ENCODE results near the gene BCAR1.

The BCAR1 gene

DNA sequence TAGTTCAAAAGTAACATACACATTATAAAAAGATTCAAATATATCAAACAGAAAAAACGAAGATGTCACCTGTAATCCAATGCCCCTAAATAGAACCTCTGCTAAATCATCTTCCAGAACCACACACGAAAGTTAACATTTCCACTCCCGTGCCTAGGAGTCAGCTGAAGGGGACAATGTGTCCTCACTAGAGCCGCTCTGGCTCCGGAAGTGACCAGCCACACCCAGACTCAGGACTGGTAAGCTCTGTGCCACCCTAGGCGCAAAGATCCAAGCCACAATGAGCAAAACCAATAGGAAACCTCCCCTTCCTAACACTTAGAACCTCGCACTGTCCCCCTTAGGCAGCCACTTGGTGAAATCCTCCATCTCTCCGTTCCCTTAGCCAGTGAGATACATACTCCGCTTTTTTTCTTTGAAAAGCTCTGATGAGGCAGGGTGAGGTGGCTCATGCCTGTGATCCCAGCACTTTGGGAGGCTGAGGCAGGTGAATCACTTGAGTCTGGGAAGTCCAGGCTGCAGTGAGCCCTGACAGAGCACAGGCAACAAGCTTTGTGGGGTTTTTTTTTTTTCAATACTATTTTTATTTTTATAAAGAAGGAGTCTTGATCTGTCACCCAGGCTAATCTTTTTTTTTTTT lies 20.8 kb downstream of the BCAR1 start:
- peaks cover 25% of the 10 kb centered on the region for H3K36me3 Mint-ChIP-seq (ENCODE audit: low read depth)
- TF ChIP-seq, protein P1, sequence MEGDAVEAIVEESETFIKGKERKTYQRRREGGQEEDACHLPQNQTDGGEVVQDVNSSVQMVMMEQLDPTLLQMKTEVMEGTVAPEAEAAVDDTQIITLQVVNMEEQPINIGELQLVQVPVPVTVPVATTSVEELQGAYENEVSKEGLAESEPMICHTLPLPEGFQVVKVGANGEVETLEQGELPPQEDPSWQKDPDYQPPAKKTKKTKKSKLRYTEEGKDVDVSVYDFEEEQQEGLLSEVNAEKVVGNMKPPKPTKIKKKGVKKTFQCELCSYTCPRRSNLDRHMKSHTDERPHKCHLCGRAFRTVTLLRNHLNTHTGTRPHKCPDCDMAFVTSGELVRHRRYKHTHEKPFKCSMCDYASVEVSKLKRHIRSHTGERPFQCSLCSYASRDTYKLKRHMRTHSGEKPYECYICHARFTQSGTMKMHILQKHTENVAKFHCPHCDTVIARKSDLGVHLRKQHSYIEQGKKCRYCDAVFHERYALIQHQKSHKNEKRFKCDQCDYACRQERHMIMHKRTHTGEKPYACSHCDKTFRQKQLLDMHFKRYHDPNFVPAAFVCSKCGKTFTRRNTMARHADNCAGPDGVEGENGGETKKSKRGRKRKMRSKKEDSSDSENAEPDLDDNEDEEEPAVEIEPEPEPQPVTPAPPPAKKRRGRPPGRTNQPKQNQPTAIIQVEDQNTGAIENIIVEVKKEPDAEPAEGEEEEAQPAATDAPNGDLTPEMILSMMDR (IDR thresholded peaks at IDR 0.05; ENCODE audit: unreplicated experiment in 3 of 3) = no peak
- H3K4me1 Mint-ChIP-seq = peaks cover 10% of the 10 kb centered on the region
- H3K4me3 Mint-ChIP-seq = no peak overlapping the region
- H3K9me3 Mint-ChIP-seq = no peaks in the 10 kb centered on the region
- no peaks in the 10 kb centered on the region for H3K27me3 Mint-ChIP-seq (ENCODE audit: low read depth)
- no peak overlapping the region for H3K27ac Mint-ChIP-seq

DNA sequence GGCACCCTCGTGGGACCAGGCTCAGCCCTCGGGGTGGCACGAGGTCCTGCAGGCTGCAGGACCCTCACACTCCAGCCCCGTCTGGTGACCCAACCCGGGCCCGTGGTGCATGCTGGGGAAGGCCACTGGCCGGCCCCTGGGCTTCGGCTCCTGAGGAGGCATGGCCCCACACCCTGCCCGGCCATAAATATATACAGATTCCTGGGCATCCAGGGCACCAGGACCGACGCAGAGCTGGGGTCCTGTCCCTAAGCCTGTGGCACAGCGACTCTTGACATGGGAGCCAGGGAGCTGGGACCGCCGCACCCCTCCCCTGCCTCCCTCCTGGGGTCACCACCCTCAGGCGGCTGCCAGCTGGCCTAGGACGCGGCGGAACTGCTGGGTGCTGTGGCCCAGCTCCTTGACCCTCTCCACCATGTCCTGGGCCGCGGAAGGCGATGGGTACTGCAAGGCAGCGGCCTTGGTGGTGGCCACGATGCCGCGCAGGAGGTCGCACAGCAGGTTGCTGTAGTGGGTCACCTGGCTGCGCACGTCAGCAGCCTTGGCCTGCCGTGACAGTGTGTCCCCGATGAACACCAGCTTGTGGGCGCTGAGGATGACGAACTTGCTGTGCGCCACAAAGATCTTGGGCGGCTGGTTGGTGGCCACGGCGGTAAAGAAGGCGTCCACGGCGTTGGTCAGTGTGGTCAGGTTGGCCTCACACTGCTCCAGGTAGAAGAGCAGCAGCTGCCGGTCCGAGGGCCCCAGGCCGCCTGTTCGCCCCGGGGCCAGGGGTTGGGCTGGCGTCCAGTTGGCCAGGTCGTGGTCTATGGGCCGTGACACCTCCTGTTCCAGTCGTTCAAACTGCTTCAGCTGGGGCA lies 22.0 kb downstream of the BCAR1 start:
- H3K27me3 Mint-ChIP-seq (ENCODE audit: low read depth) = no peaks in the 10 kb centered on the region
- H3K9me3 Mint-ChIP-seq = no peaks in the 10 kb centered on the region
- TF ChIP-seq, protein P1 (IDR thresholded peaks at IDR 0.05; ENCODE audit: unreplicated experiment in 3 of 3) = no peak
- peaks cover 7% of the 10 kb centered on the region for H3K4me1 Mint-ChIP-seq
- H3K27ac Mint-ChIP-seq = no peak overlapping the region
- H3K4me3 Mint-ChIP-seq = no peak overlapping the region
- H3K36me3 Mint-ChIP-seq (ENCODE audit: low read depth) = peaks cover 23% of the 10 kb centered on the region

DNA sequence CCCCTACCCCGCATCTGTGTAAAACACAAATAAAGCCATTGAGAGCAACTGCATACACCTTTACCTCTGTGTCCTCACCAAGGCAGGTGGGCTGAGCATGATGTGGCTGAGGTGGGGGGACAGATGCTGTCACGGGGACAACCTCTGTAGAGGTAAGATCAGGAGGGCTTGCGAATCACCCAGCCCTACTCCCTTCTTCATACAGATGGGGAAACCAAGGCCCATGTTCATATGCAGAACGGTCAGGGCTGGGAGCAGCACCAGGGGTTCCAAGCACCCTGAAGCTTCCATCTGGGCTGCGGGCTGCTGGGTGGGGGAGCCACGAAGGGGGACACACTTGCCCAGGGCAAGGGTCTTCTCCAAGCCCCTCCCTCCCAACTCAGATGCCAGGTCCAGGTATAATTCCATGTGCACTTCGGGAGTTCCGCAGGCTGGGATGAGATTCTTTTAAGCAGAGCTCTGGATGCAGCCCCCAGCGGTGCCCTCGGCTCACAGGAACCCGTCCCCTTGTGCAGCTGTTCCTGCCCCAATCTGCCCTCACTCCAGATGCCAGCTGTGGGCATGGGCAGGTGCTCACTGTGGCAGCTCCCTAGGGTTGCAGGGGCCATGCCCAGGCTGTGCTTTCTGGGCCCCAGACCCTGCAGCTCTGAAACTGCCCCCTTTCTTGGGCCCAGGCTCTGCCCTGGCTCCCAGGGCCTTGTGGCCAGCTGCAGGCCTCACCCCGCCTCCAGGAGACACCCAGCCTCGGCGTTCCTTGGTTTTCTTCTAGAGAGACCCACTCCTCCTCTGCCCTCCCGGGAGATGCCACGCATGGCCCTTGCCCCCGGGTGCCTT lies 23.1 kb downstream of the BCAR1 start:
- H3K9me3 Mint-ChIP-seq = no peaks in the 10 kb centered on the region
- H3K4me3 Mint-ChIP-seq = no peak overlapping the region
- H3K27ac Mint-ChIP-seq = no peak overlapping the region
- H3K36me3 Mint-ChIP-seq (ENCODE audit: low read depth) = peaks cover 19% of the 10 kb centered on the region
- H3K27me3 Mint-ChIP-seq (ENCODE audit: low read depth) = no peaks in the 10 kb centered on the region
- TF ChIP-seq, protein P1 (IDR thresholded peaks at IDR 0.05; ENCODE audit: unreplicated experiment in 3 of 3) = no peak
- no peaks in the 10 kb centered on the region for H3K4me1 Mint-ChIP-seq

DNA sequence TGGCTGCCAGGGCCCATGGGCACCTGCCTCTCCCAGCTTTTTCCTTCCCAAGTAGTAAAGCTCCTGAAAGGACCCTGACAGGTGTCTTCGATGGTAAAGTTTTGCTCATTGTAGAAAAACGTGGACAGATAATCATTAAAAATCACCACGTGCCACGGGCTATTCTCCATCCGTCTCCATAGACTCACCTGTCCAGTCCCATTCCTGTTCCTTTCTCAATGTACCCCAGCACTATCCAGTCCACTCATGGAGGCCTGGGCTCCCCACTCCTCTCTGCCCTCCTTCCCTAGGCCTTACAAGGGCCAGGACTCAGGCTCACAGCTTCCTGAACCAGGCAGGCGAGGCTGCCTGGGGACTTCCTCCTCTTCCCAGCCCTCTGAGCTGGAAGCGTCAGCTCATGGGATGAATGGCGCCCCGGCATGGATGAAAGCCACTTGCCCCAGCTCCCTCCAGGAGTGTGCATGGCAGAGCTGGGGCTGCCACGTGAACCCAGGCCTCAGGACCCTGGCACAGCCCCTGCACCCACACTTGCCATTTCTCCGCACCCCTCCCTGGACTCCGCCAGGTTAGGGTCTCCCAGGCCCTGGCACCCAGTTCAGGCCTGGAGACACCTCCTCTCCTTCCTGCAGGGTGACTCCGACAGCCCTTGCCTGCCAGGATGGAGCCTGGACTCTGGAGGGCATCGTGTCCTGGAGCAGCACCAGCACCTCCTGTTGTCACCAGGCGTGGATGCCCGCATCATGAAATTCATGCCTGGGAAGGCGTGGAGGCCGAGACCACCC lies 23.9 kb downstream of the BCAR1 start:
- Mint-ChIP-seq H3K36me3 (ENCODE audit: low read depth) (peaks cover 14% of the 10 kb centered on the region), H3K4me3 (no peak overlapping the region), H3K27ac (no peak overlapping the region), H3K9me3 (no peaks in the 10 kb centered on the region), H3K4me1 (no peaks in the 10 kb centered on the region), H3K27me3 (ENCODE audit: low read depth) (no peaks in the 10 kb centered on the region)
- TF ChIP-seq, protein P1 (IDR thresholded peaks at IDR 0.05; ENCODE audit: unreplicated experiment in 3 of 3) = no peak

DNA sequence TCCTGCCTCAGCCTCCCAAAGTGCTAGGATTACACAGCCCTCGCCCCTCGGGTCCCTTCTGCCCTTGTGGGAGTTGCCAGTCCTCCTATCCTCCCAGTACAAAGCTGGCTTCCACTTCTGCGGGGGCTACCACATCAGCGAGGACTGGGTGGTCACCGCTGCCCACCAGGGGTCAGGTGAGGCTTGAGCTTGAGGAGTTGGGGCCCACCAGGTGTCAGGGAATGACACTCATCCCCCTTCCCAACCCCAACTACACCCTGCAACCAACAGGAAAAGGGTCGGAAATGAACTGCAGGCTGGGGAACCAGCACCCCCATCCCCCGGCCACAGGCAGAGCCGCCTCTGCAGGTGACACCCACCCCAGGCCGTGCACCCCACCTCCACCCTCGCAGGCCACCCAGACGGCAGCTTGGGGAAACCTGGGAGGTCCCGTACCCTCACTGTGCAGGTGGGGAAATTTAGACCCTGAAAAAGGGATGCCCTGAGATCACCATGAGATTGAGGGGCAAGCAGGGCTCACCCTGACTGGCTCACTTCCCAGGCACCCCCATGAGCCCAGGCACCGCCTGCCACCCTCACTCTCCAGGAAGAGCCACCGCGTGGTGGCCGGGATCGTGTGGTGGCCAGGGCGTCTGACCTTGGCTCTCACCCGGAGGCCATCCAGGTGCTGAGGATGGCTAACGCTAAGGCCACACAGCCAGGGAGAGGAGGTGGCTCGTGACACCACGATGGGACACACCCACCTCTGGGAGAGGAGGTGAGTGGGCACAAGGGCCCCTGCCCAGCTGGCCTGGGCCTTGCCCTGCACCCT lies 24.7 kb downstream of the BCAR1 start:
- peaks cover 12% of the 10 kb centered on the region for H3K36me3 Mint-ChIP-seq (ENCODE audit: low read depth)
- no peaks in the 10 kb centered on the region for H3K9me3 Mint-ChIP-seq
- no peak overlapping the region for H3K4me3 Mint-ChIP-seq
- TF ChIP-seq, protein P1 (IDR thresholded peaks at IDR 0.05; ENCODE audit: unreplicated experiment in 3 of 3) = no peak
- no peaks in the 10 kb centered on the region for H3K27me3 Mint-ChIP-seq (ENCODE audit: low read depth)
- no peaks in the 10 kb centered on the region for H3K4me1 Mint-ChIP-seq
- no peak overlapping the region for H3K27ac Mint-ChIP-seq
